Stimulated activated CD4-positive, alpha-beta T cell treated with anti-CD3 and anti-CD28 coated beads, Interleukin-2, amount 100 ng/mL, for 48 hours (primary cell): ENCODE results near the gene CDH23.

Experiments
- DNase-seq, 2 donors: peaks; one replicate each; pipeline ENCODE4 v3.0.0-alpha.2; 2020

CDH23 gene

GRCh38 chr10:71750124-71750841 is 353.6 kb downstream of the CDH23 start:
- DNase-seq: no peak

- DNase-seq: no peak
Measured at GRCh38 chr10:71750986-71751385, 354.3 kb downstream of the CDH23 start.

DNA sequence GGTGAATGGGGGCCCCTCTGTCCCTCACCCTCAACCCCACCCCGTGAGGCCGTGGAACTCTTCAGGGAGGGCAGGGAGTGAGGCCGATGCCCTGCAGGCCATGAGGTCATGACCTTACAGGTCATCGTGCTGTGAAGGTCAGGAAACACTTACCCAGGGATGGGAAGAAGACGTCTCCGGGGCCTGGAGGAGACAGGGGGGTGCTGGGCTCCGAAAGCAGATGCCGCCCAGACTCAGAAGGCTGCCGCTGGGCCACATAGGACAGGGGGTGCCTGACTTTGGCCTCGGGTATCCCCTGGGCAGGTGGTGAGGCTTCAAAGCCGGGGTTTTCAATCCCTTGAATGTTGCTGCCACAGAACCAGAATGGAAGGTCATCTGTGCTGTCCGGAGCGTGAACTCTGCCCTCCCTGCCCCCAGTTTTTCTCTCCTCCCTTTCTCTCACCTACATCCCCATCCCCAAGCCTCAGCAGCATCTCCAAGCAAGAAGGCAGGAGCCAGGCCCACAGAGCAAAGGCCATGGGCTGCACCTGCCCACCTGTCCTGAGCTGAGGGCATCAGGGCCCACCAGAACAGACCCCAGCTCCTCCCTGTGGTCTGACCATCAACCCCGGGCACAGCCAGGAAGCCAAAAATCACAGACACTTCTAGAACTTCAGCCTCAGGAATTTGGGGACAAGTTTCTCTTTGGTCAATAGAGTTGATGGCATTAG is 354.9 kb downstream of the CDH23 start:
- no peak for DNase-seq

DNA sequence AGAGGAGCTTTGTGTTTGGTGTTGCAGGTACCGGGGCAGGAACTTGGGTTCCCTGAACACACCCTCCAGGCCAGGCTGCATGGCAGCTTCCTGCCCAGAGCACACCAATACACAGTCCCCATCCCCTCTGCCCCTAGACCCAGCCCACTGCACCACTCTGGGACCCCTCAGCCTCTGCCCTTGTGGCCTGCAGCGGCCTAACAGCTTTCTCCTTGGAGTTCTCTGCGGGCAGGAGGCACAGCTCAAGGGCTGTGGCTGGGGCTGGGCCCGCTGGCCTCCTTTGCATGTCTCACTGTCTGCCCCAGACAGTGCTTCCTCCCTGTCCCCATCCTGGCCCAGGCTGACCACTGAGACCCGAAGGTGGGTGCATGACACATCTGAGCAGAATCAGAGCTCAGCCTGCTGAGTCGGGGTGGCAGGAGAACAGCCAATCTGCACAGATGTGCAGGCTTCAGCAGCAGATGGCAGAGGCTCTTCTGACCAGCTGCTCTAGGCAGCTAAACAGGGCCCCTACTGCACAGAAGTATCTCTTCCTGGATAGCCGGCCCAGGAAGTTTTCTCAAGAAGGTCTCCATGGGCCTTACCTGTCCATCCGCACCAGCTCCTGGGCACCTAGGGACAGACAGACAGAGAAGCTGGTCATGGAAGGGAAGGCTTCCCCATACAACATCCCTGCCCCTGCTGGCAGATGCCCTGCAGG is 355.8 kb downstream of the CDH23 start:
- no peak for DNase-seq

GRCh38 chr10:71753091-71753959 is 356.6 kb downstream of the CDH23 start:
- DNase-seq: no peak

- DNase-seq: no peak
Measured at GRCh38 chr10:71753960-71754505, 357.3 kb downstream of the CDH23 start.

- DNase-seq: no peak
Measured at GRCh38 chr10:71754562-71754961, 357.8 kb downstream of the CDH23 start.

DNA sequence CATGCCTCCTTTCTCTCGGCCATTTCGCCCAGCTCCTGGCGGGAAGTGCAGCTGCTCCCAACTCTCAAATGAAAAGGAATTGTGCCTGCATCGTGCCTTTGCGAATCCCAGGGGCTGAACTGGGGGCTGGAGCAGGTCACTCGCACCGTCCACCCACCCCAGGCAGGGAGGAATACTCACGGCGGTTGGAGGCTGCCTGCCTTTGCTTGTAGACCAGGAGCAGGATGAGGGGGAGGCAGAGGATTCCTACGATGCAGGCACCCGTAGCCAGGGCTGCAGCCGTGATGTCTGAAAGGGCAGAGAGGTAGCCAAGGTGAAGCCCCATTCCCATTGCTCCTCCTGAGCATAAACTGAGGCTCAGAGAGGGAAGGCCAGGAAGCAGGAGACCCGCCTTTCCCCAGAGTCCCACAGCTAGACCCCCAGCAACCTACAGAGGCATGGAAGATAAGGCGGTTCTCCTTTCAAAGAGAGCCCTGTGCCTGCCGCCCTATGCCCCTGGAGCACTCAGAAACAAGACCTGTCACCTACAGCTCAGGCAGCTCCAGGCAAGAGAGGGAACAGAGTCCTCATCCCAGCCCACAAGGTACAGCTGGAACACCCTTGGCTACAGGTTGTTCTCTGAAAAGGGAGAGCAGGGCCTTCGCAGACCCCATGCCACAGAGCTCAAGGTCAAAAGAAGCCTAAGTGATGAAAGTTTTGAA is 358.6 kb downstream of the CDH23 start:
- DNase-seq: no peak

DNA sequence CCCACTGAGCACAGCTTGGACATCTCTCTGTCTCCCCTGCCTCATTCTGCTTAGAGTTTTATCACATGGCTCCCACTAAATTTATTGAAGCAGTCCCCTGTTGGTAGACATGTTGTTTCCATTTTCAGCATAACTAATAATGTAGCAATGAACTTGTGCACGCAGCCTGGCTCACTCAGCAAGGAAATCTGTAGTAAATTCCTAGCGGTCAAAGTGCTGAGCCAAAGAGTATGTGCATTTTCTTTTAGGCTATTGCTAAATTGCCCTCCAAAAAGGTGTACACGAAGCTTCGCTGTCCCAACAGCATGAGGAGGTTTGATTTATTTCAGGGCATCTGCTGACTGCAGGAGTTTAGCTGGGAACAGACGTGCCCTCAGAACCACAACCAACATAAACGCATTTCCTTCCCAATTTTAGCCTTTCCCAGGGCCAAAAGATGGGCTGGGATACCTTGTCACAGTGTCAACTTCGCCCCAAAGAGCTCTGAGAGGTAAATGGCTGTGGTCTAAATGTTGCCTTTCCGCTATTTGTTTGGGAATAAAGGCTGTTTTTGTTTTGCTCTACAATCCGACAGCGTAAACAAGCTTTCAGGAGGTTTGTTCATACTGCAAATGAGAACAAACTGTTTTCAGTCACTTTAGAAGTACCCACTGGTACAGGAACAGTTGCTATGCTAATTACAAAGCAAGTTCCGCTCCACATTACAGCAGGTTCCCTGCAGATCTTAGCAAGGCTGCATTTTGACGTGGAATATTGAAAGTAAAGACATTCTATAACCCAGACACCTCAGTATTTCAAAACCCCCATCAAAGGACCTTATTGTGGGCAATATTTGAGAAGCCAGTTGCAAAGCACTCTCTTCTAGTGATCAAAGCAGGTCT is 359.8 kb downstream of the CDH23 start:
- DNase-seq: no peak

GRCh38 chr10:71757399-71757922 is 360.7 kb downstream of the CDH23 start:
- DNase-seq: no peak

GRCh38 chr10:71761105-71761511 is 364.4 kb downstream of the CDH23 start:
- no peak for DNase-seq

DNA sequence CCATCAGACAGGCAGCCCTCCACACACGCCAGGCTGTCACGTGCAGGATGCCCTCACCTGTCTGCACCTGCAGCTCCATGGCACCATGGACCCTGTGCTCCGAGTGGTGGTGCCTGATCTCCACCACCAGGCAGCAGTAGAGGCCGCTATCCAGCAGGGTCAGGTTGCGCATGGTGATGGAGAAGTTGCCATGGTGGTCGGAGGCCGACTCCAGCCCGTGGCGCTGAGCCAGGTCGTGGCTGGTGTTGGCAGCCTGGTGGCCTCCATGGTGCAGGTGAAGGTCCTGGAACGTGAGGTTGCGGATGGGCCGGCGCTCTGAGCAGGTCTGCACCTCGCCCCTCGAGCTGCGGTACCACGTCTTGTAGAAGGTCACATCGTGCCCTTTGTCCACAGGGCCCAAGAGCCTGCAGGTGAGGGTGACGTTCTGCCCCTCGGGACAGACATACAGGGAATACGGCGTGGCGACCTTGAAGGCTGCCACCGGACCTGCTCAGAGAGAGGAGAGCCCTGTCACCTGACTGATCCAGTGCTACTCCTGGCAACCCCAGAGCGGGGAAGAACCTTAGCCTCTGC is 364.9 kb downstream of the CDH23 start:
- DNase-seq: no peak

DNA sequence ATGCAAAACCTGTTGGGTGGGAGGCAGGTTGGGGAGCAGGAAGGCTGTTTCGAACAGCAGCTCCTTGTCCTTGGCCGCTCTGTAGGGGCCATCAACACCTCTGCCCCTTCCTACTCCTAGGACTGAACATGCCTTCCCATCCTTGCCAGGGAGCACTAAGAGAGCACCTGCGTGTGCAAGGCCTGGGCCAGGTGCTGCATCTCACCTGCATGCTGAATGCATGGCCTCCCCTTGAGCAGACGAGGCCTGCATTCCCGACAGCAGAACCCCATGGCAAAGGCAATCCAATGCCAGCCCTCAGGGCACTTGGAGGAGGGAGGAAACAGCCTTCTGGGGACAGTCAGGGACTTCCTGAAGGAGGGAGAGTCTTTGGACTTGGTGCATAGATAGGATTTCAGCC is 365.6 kb downstream of the CDH23 start:
- no peak for DNase-seq

DNA sequence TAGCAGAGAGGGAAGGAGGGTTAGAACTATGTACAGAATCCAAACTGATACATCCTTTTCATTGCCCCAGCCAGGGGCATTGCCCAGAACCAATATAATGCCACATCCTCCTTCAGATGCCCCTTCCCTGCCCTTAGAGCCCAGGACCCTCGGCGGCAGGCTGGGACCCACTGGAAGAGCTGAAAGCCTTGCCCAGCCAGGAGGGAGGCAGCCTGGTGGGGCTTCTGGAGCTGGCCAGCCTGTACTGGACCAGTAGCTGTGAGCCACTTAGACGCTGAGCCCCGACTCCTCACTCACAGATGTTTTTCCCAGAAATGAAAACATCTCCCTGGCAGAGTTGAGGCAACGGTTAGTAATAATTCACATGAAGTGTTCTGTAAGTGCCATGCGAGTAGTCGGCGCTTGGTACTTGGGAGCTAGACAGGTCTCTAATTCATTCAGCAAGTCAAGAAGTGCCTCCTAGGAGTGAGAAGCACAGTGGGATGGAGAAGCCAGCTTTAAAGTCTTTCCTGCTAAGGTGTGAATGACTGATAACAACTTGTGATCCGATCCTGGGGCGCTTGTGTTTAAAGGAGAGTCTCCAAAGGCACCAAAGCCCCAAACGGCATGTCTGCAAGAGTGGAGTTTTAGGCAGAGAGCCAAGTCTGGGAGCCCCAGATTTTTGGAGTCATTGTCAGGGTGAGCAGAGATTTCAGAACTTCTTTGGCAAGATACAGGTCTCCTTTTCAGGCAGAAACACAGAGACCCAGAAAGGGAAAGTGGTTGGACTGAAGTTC is 366.8 kb downstream of the CDH23 start:
- DNase-seq: no peak

- DNase-seq: no peak
Measured at GRCh38 chr10:71765176-71765904, 368.6 kb downstream of the CDH23 start.

DNA sequence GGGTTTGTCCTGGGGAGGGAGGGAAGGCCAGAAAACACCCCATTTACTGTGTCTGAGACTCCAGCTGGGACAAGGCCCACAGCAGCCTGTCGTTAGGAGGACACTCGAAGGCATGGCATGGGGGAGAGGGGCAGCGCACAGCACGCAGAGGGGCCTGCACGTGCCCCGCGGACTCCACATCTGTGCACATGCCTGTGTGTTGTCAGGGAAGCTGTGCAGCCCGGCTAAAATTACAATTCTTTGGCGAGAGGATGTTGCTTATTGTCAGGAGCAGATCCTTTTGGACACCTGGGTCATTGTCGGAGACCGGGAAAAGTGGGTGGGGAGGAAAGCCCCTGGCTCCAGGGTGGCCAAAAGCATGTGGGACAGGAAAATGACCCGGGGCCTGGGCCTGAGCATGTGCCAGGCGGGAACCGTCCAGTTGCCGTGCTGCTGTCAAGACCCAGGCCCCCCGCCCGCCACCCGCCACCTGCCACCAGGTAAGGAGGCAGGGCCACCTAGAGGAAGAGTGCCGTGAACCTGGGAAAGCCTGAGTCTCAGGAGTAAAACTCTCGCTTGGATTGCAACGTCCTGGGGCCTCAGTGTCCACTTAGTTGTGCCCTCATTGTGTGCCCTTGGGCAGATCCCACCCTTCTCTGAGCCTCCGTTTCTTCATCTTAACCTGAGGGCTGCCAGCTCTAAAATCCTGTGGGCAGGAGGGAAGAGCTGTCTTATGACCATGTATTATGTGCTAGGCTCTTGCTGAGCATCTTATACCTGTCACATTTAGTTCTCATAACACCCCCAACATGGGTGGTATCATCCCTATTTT is 369.4 kb downstream of the CDH23 start:
- DNase-seq: no peak

DNA sequence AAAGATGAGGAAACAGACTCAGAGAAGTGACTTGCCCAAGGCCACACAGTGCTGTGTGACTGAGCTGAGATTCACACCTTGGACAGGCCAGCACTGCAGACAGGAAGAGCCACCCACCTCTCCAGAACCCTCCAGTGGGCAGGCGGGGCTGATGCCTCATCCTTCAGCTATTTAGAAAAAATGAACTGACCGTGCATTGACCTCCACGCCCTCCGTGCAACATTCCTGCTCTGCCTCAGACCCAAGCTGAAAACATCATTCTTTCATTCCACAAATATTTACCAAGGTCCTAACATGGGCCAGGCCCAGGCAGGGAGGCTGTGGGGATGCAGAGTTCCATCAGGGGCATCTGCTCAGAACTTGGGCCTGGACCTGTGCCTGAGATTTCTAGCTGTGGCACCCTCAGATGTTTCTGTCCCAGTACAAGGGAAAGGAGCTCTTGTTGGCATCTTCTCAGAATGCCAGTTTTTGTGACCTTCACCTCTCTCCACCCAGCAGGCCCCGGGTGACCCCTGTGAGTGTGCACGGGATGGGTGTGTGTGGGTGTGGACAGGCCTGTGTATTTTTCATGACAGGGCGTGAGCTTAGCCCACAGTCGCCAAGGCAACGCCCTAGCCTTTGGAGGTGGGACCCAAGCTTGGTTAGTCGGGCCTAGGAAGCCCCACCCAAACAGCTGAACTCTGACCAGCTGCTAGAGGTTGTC is 370.1 kb downstream of the CDH23 start:
- no peak for DNase-seq
